Inflammatory macrophage (primary cell): Measurements from ENCODE around the gene NME7.
"Not testable (repeated sequence)": the region's sequence is repeated elsewhere in the genome, so short reads cannot be mapped to it uniquely, and the experiment has no call there.

ENCODE experiments used
- DNase-seq, 2 donors: peaks; one replicate each; pipeline ENCODE4 v3.0.0-alpha.2; 2020 to 2022

NME7 gene

DNA sequence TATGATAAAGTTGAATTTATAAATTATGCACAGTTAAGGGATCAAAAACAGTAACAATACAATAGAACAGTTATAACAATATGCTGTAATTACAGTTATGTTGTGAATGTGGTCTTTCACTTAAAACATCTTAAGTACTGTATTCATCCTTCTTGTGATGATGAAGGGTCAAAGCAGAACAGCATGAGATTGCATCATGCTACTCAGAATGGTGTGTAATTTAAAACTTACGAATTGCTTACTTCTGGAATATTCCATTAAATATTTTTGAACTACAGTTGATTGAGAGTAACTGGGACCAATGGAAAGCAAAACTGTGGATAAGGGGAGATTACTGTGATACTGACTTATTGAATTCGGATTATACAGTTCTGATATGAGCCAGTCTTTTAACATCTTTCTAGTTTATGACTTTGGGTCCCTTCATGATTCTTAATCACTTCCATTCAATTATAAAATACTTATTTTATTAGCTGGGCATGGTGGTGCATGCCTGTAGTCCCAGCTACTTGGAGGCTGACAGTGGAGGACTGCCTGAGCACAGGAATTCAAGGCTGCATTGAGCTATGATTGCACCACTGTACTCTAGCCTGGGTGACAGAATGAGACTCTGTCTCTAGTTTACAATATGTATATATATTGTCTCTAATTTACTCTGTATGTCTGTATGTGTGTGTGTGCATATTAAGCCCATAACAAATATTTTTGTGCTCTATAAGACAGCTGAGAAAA, 217.9 kb downstream of the NME7 start:
- no peak for DNase-seq

DNA sequence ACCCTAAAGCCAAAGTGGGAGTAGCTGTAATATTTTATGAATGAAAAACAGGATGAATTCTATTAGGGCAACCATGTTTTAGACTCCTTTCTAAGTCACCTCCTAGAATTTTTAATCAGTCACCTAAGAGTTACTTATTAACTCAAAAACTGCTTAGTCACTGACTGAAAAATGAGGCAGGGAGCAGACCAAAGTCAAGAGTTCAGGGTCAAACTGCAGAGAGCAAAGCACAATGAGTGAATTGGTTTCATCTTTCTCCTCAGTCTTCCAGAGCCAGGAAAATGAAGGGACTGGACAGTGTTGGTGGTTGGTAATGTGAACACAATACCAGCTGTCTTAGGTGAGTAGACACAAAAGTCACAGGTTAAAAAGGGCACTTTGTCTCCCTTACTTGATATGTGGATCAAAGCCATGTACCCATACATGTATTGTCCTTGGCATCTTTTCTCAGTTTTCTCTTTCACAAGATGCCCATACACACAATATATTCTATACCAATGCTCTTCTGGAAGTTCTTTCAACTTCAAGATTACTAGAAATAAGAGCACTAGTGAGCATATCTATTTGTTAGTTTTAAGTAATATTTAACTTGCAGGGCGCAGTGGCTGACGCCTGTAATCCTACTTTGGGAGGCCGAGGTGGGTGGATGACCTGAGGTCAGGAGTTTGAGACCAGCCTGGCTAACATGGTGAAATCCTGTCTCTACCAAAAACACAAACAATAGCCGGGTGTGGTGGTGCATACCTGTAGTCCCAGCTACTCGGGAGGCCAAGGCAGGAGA, 218.9 kb downstream of the NME7 start:
- DNase-seq: no peak

DNA sequence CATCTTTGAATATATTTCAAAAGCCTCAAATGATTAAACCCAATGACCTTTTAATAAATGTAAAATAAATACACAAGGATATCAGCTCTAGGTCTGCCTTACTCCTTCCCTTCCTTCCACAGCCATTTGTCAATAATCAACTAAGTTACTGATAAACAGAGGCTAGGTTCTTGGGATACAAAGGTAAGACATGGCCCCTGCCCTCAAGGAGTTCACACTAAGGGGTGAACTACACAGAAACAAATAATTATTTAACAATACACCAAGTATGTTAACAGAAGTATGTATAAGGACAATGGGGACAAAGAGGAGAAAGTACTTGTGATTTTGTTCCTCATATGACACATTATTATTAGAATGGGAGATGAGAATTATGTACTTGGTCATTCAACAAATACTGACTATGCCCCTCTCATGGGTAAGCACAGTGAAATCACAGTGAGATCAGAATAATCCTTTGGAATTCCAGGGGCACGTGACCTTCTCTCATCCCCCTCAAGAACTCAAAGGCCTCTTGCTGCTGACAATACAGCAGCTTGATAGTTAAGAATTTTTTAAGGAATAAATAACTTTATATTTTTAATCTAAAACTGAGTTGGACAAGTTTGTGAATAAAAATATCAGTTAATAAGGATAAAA, 220.9 kb downstream of the NME7 start:
- no peak for DNase-seq

DNA sequence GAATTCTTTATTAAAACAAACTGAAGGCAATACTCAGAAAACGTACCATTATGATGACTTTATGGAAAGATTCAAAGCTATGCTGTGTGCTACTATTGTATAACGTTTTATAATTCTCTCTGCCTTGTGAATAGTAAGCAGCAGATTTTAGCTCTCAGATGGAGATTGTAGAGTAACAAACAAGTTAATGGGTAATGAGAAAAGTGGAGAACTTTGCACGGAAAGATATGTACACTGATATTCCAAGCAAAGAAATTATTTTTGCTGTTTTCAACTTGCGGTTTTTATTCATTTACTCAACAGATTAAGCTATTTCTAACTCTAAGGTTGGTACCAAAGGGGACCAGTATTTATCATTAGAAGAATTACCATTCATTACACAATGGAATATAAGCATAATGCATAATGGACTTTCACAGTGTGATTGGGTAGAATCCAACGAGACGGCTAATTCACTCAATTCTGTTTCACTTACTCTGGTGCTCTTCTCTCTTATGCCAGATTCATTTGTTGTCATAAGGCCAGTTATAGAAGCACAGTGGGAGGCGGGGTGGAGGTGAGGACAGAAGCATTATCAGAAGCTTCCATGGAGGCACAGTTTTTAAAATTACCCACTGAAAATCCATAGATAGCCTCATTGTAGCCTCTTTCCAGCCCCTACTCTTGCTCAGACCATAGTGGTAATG, 222.5 kb downstream of the NME7 start:
- no peak for DNase-seq

DNA sequence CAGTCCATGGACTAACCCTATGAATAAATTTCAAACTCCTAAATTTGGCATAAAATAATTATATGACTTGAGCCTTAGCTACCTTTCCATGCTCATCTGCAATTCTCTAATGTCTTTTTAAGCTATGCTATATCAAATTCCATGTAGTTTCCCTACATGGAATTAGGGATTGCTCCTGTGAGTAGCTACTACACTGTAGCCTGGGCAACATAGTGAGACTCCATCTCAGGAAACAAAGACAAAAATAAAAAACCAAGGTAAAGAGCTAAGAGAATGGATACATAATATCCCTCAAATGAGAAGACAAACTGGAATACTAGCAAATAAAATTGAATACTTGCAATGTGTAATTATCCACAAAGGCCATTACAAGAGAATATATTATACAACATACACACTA, 223.6 kb downstream of the NME7 start:
- DNase-seq: no peak

DNA sequence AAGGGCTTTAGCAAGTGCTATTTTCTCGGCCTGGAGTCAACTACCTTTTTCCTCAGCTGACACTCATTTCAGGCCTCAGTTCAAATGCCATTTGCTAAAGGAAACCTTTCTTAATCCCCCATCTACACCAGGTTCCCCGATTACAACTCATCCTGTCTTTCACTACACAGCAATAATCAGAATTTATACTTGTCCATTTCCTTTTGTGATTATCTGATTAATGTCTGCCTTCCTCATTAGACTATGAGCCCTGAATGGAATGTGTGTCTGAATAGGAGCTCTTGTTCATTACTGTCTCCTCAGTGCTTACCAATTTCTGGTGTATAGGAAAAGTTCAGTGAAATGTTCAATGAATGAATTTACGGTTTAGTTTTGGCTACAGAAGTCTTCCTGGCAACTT, 224.3 kb downstream of the NME7 start:
- DNase-seq: no peak

DNA sequence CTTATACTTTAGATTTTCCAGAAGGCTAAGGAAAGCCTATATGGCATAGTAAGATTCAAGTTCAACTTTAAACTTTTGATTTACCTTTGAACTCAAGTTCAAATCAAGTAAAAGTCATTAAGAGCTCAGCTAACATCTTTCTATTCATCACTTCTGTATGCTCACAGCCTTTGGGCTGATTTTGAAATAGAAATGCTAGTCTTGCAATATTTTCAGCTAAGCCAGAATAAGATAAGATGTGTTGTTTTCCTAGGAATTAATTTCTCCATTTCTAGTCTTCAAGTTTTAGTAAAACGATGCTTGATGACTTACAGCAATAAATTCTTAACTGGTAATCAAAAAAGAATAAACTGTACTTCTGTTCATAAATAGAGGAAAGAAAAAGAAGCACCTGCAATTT, 225.5 kb downstream of the NME7 start:
- no peak for DNase-seq

DNA sequence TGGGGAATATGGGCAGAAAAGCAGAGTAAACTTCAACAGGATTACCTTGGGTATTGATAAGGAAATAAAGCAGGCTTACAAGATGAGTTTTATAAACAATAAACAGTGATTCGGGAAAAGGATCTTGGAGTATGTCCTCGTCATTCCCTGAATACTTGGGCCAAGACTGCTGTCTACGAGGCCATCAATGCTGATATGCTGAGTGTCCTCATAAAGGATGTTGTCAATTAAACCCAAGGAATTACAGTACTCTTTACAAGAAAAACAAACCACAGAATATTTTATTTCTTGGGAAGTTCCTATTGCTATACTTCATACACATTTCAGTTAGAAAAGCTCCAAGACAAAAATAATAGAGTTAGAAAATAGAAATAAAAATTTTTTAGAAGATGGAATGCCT, 226.2 kb downstream of the NME7 start:
- DNase-seq: no peak

DNA sequence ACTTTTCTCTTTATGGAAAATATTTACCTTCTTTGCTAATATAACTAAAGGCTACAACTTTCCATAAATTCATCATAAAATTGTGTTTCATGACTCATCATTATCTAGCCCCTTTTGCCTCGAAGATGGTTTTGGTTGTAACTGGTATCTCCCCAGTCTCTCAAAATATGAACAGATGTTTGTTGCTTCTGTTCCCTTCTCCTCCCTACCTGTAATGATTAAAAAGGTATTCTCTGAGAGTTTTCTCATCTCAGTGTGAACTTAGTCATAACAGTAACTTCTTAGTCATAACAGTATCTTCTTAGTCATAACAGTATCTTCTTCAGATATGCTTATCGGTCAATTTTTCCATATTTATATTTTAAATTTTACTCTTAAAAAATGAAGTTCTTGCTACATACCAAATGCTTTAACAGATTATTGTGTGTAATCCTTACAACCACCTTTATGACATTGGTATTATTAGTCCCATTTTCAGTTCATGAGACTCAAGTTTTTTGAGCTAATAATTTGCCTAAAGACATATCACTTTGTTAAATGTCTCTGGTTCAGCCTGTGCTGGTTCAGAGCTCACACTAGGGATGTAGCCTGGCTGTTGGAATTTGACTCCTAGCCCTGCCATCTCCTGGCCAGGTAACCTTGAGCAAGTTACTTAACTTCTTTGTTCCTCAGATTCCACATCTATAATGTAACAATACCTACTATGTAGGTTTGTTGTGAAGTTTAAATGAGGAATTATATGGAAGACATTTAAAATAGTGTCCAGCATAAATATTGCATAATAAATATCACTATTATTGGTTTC, 228.5 kb downstream of the NME7 start:
- DNase-seq: no peak

DNA sequence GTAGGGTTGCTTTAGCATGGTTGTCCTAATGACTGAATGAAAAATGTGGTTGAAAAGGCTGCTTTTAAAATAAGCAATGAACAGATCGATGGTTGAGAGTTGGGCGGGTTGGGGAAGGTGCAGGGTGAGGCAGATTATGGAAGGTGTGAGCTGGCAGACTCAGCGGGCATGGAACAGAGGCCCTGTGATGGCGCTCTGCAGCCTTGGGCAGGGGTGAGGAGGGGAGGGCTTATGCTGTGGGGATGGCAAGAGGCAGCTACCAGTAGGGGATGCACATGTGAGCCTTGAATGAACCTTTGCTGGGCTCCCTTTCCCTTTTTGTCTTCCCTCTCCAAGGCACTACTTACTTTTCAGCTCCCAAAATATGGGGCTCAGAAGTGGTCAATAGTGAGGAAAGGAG, 230.2 kb downstream of the NME7 start:
- no peak for DNase-seq

DNA sequence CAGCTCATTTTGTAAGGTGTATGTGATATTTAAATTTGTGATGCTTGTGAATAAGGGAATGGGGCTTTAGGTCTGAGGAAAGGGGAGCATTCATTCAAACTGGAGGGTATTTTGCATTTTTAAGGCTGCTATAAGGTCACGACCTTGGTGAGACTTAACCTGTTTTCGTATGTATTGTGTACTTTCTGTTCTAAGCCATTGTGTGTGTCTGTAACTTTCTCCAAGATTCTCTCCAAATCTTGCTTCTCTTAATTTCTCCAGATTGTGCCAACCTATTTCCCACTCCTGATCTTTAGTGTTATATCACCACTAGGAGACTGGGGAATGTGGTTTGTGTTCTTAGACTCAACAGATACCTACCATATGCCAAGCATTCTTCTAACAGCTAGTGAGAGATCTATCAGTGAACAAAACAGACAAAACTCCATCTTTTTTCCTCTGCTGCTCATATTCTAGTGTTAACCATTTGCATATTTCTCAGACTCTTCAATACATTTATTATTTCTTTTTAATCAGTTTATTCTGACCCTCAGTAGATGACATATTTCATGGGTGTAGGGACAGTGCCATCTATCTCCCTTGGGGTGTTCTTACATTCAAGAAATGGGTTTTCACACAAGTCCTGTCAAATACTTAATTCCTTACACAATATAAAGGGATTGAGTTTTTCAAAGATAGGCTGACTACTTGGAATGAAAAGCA, 233.6 kb downstream of the NME7 start:
- no peak for DNase-seq

DNA sequence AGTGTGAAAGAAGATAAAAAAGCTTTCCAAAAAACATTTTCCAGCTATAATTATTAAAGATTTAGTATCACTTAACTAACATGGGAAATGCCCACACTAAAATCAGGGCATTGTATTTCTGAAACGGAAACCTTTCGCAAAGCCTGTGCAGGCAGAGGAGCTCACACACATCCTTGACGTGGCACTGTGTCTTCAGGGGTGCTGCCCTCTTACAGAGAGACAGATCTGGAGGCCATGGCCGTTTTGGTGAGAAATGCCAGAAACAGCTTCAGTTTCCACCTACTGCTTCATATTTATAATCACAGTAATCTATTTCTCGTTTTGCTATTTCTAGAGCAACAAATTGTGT, 234.4 kb downstream of the NME7 start:
- DNase-seq: no peak

DNA sequence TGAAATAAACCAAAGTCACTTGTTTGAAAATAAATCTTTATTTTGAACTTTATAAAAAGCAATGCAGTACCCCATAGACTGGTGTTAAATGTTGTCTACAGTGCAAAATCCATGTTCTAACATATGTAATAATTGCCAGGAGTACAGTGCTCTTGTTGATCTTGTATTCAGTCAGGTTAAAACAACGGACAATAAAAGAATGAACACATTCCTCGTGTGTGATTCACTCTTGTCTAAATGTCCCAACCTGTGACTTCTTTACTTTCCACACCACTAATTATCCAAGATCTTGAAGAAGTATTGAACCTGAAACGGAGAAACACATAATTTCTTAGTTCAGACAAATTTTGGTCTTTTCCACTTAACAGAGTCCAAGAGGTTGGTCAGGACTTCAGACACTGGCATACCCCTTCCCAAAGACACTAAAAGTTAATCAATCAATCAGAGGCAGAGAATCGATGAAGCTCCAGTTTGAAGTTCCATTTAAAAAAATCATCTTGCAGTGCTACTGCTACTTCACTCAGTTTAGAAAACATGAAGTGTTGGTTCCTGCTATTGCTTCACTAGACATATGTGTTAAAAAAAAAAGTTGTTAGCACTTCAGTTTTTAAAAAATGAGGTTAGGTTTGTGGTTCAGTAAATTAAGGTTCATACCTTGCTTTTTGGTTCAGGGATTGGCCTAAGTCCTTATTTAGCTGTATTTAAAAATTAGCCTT, 234.9 kb downstream of the NME7 start:
- no peak for DNase-seq

DNA sequence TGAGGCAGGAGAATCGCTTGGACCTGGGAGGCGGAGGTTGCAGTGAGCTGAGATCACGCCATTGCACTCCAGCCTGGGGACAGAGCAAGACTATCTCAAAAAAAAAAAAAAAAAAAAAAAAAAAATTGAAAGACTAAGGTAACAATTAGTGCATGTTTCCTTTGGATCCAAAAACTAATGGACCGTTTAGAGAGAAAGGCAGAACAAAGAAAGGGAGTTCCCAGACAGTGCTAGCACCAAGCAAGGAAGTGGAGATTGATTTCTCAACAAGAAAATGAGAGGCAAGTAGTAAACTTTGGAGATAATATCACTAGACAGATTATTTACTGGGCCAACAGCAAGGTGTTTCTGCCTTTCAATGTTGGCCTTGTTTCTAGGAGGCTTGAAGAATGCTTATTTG, 236.9 kb downstream of the NME7 start:
- DNase-seq: no peak

DNA sequence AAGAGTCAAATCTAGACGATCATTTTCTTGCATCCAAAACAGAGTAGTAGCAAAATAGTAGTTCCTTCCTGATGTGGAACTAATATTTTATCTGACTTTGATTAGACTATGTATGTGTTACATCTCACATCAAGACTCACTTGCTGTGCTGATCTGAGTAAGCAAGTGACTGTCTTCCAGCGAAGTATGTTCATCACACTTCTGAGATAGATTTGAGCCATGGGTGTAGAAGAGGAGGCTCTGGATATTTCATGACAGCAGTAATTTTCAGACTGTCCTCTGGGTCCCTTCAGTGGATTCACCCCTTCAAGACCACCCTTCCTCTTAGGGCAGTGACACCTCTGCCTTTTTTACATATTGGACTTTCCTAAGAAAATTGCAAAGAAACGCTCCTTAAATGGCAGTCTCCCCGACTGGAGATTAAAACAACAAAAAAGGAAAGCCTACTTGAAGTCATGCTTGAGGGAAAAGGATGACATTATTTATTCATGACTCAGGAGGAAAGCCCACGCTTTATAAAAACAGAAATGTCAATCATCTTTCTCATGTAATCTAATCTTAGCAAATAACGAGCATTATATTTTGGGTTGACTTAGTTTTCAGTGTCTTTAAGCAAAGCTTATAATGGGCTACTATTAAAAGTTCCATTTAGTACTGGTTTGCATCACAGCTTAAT, 238.3 kb downstream of the NME7 start:
- DNase-seq: no peak

DNA sequence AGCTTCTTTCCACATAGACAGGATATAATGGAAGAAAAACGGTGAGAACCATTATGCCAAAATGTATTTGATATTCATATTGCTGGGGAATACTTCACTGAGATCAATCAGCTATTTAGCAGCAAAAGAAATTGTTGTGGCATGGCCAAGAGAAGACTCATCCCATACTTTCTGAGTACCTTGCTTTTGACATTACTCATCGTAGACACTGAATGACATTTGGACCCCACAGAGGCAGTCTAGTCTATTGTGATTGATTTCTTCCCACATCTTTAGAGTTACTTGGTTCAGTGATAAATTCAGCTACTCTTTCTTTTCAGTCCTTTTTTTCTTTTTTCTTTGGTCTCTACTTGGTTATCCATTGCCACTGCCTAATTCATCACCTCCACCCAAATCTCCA, 239.0 kb downstream of the NME7 start:
- DNase-seq: no peak

DNA sequence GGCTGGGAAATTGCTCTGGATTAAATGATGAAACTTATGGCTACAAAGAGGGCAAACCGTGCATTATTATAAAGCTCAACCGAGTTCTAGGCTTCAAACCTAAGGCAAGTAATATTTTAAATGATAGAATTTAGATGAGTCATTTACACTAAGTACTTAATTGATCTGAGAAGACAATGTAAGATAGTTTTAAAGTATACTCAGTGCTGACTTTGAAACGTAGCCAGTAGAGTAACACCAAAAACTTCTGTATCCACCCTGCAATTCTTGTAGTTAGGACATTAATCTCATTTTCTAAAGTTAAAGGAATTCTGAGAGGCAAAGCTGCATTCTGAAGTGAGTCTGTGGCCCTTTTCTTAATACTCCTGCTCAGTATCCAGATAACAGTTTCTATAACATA, 240.3 kb downstream of the NME7 start:
- no peak for DNase-seq

DNA sequence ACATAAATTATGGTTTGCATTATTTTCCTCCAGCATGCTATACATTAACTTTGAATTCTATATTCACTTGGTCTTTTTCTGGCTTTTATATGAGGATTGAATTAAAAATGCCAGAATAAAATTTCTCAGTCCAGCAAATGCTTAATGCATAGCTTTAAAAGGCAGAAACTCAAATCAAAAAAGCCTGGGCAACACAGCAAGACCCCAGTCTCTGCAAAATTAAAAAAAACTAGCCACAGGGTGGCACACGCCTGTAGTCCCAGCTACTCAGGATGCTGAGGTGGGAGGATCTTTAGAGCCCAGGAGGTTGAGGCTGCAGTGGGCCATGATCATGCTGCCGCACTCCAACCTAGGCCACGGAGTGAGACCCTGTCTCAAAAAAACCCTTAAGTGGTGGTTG, 241.3 kb downstream of the NME7 start:
- DNase-seq: no peak

DNA sequence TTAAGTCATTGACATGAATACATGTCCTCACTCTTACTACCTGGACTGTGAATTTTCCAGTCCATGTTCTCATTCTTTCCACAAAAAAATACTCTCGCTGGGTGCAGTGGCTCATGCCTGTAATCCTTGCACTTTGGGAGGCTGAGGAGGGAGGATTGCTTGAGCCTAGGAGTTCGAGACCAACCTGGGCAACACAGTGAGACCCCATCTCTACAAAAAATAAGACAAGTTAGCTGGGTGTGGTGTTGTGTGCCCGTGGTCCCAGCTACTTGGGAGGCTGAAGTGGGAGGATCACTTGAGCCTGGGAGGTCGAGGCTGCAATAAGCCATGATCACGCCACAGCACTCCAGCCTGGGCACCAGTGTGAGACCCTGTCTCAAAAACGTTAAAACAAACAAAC, 242.0 kb downstream of the NME7 start:
- not testable (repeated sequence) for DNase-seq

DNA sequence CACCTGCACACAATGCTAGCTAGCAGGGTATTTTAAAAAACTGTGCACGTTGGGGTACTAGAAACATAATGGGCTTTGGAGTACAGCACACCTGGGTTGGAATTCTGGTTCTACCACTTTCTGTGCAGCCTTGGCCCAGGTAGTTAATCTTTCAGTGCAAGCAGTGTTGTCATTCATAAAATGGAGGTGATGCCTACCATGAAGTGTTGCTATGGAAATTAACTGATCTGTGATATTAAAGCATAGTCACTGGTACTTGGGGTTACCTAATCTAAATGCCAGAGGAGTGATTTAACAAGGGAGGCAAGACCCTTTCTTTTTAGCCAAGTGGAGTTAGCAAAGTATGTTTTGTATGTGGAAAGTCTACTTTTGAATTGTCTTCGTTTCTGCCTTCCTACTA, 243.1 kb downstream of the NME7 start:
- no peak for DNase-seq

DNA sequence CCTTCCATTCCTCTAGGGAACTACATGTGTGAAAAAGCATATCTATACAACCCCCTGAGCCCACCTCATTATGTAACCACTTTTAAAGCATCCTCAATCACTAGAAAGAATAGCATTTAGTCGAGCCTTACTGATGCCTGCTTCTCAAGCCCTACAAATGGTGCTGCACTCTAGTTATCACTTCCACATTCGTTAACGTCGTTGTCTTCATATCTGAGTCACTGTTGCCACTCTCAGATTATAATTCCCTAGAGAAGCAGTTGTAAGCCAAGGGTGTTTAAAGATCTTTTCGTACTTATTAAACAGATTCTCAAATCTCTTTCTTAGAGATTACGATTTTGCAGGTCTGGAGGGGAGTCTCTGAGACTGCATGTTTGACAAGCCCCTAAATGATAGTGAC, 244.6 kb downstream of the NME7 start:
- no peak for DNase-seq
